H1 (cell line): ENCODE data around the gene PIK3R4. TPM values are rescaled to one million over a fixed set of nuclear protein-coding genes. Genes with fewer than 3 reads are reported as not detected.

Experiments
- CTCF ChIA-PET: fragments of 300-600 bp; sonication (Branson Sonifier 250); formaldehyde crosslinking; loops from one replicate; lab custom pipeline; 2021; ENCODE audit not compliant: partially characterized antibody; lab: Charles Lee
- POLR2A ChIA-PET: fragments of 300-600 bp; sonication (Branson Sonifier 250); formaldehyde crosslinking; loops from one replicate; lab custom pipeline; 2021; ENCODE audit warnings: inconsistent platforms; ENCODE audit not compliant: partially characterized antibody; lab: Charles Lee
- DNase-seq, 2 experiments: peaks; one replicate each; pipeline versions ENCODE4 v3.0.0 to v3.0.0-alpha.2; 2010 to 2022; ENCODE audit warnings: low spot score in 2 of 2, low read depth in 1 of 2, mixed read lengths in 1 of 2
- FAIRE-seq: peaks from 2 replicates; lab custom pipeline; 2011; peaks lifted over from hg19 to GRCh38; lab: Jason Lieb, UNC
- H2AFZ ChIP-seq: 2 replicates; pipeline ENCODE4 v1.8.1; 2012; ENCODE audit warnings: low read length, inconsistent platforms
- H2AK5ac ChIP-seq: 2 replicates; pipeline ENCODE4 v1.6.1; 2013; ENCODE audit warnings: low read depth, low read length
- H2BK120ac ChIP-seq: replicated peaks from 2 replicates; pipeline ENCODE3; 2013; ENCODE audit warnings: low read depth, low read length, inconsistent platforms
- H2BK12ac ChIP-seq: 2 replicates; pipeline ENCODE4 v1.6.1; 2013; ENCODE audit warnings: low read depth, low read length
- H2BK15ac ChIP-seq: 2 replicates; pipeline ENCODE4 v1.6.1; 2013; ENCODE audit warnings: low read length
- H2BK20ac ChIP-seq: 2 replicates; pipeline ENCODE4 v1.6.1; 2013; ENCODE audit warnings: low read length
- H2BK5ac ChIP-seq: 2 replicates; pipeline ENCODE4 v1.6.1; 2013; ENCODE audit warnings: low read depth, low read length
- H3K14ac ChIP-seq: 2 replicates; pipeline ENCODE4 v1.6.1; 2013; ENCODE audit warnings: inconsistent platforms; ENCODE audit not compliant: insufficient read length
- H3K18ac ChIP-seq: 2 replicates; pipeline ENCODE4 v1.6.1; 2013; ENCODE audit warnings: low read length; ENCODE audit errors: extremely low read depth
- H3K23ac ChIP-seq: 2 replicates; pipeline ENCODE4 v1.6.1; 2013; ENCODE audit warnings: inconsistent platforms; ENCODE audit not compliant: insufficient read length
- H3K23me2 ChIP-seq: 2 replicates; pipeline ENCODE4 v1.6.1; 2013; ENCODE audit warnings: low read depth, low read length
- H3K27ac ChIP-seq: 2 replicates; pipeline ENCODE4 v1.6.1; 2011; ENCODE audit warnings: low read depth, low read length, inconsistent platforms
- H3K27me3 ChIP-seq, 4 experiments: replicated peaks in 1 of 4; 1 replicate in 1 of 4; 2 replicates in 3 of 4; pipeline versions ENCODE4 v1.6.1 to v1.8.1; 2011 to 2013; ENCODE audit warnings: low read length in 3 of 4, mild to moderate bottlenecking in 3 of 4, inconsistent platforms in 2 of 4, mixed read lengths in 2 of 4, moderate library complexity in 1 of 4; ENCODE audit not compliant: control insufficient read depth in 3 of 4, insufficient read depth in 3 of 4; ENCODE audit errors: extremely low read depth in 1 of 4
- H3K36me3 ChIP-seq, 4 experiments: 2 replicates each; pipeline versions ENCODE4 v1.6.1 to v1.8.1; 2011 to 2013; ENCODE audit warnings: mild to moderate bottlenecking in 4 of 4, low read length in 3 of 4, moderate library complexity in 2 of 4, control low read depth in 1 of 4, inconsistent platforms in 1 of 4; ENCODE audit not compliant: insufficient read depth in 4 of 4, control insufficient read depth in 2 of 4
- H3K4ac ChIP-seq: replicated peaks from 2 replicates; pipeline ENCODE3; 2013; ENCODE audit warnings: low read length, low read depth, mixed read lengths, inconsistent platforms; ENCODE audit not compliant: insufficient read length
- H3K4me1 ChIP-seq, 4 experiments: replicated peaks in 1 of 4; 1 replicate in 1 of 4; 2 replicates in 3 of 4; pipeline versions ENCODE4 v1.6.1 to v1.8.1; 2011 to 2013; ENCODE audit warnings: low read length in 3 of 4, inconsistent platforms in 2 of 4, mixed read lengths in 1 of 4; ENCODE audit not compliant: insufficient read depth in 4 of 4, control insufficient read depth in 3 of 4
- H3K4me2 ChIP-seq, 2 experiments: 2 replicates each; pipeline versions ENCODE4 v1.6.1 to v1.8.1; 2011 to 2013; ENCODE audit warnings: low read depth in 2 of 2, low read length in 2 of 2, control low read depth in 1 of 2, inconsistent platforms in 1 of 2, mild to moderate bottlenecking in 1 of 2; ENCODE audit not compliant: insufficient read depth in 1 of 2
- H3K4me3 ChIP-seq, 4 experiments: fragments of 200-600, 300-600 bp in 1 of 4; sonication (generic), shearing (Covaris generic), sonication (Bioruptor Twin) in 1 of 4; 2 replicates each; pipeline versions ENCODE4 v1.5.1 to v1.8.1; 2011 to 2016; ENCODE audit warnings: low read length in 4 of 4, low read depth in 3 of 4, control low read depth in 2 of 4, inconsistent platforms in 2 of 4, mild to moderate bottlenecking in 2 of 4, mixed read lengths in 1 of 4, moderate library complexity in 1 of 4; ENCODE audit not compliant: insufficient read depth in 2 of 4; ENCODE audit errors: extremely low read depth in 1 of 4
- H3K56ac ChIP-seq: replicated peaks from 2 replicates; pipeline ENCODE3; 2013; ENCODE audit warnings: low read depth, mild to moderate bottlenecking, mixed read lengths, low read length, inconsistent platforms; ENCODE audit not compliant: insufficient read length
- H3K79me1 ChIP-seq: 2 replicates; pipeline ENCODE4 v1.6.1; 2013; ENCODE audit warnings: low read depth, low read length, control low read depth
- H3K79me2 ChIP-seq, 2 experiments: 2 replicates each; pipeline versions ENCODE4 v1.6.1 to v1.8.1; 2012 to 2013; ENCODE audit warnings: low read length in 2 of 2, mild to moderate bottlenecking in 2 of 2, inconsistent platforms in 1 of 2; ENCODE audit not compliant: insufficient read depth in 2 of 2, control insufficient read depth in 1 of 2
- H3K9ac ChIP-seq, 4 experiments: replicated peaks in 1 of 4; 1 replicate in 1 of 4; 2 replicates in 3 of 4; pipeline versions ENCODE4 v1.6.1 to v1.8.1; 2011 to 2013; ENCODE audit warnings: low read depth in 3 of 4, low read length in 3 of 4, control low read depth in 2 of 4, mild to moderate bottlenecking in 2 of 4, moderate library complexity in 2 of 4, inconsistent platforms in 1 of 4; ENCODE audit errors: extremely low read depth in 1 of 4
- H3K9me3 ChIP-seq, 2 experiments: 2 replicates each; pipeline versions ENCODE4 v1.6.1 to v1.8.1; 2012 to 2013; ENCODE audit warnings: mild to moderate bottlenecking in 2 of 2, moderate library complexity in 2 of 2, control low read depth in 1 of 2, inconsistent platforms in 1 of 2, low read depth in 1 of 2, low read length in 1 of 2, mixed read lengths in 1 of 2; ENCODE audit not compliant: insufficient read depth in 2 of 2
- H4K20me1 ChIP-seq, 2 experiments: replicated peaks in 1 of 2; 2 replicates each; pipeline versions ENCODE3 to v1.8.1; 2011 to 2013; ENCODE audit warnings: inconsistent platforms in 2 of 2, low read length in 2 of 2, mild to moderate bottlenecking in 1 of 2; ENCODE audit not compliant: insufficient read depth in 2 of 2, control insufficient read depth in 1 of 2
- H4K5ac ChIP-seq: 2 replicates; pipeline ENCODE4 v1.6.1; 2013; ENCODE audit warnings: low read length, low read depth, mixed read lengths, inconsistent platforms; ENCODE audit not compliant: insufficient read length
- H4K8ac ChIP-seq: 2 replicates; pipeline ENCODE4 v1.8.0; 2013; ENCODE audit warnings: mild to moderate bottlenecking, moderate library complexity, low read length, inconsistent platforms; ENCODE audit not compliant: insufficient read depth; ENCODE audit errors: extremely low read depth
- H4K91ac ChIP-seq: replicated peaks from 2 replicates; pipeline ENCODE3; 2013; ENCODE audit warnings: low read length, mixed read lengths, inconsistent platforms; ENCODE audit not compliant: insufficient read length
- BACH1 ChIP-seq: IDR thresholded peaks from 2 replicates; pipeline ENCODE4 v1.6.1; 2012; ENCODE audit warnings: low read length, improper control_type of control experiment
- CTBP2 ChIP-seq: IDR thresholded peaks from 2 replicates; pipeline ENCODE4 v1.7.0; 2011; ENCODE audit warnings: borderline replicate concordance, mild to moderate bottlenecking, moderate library complexity, mixed read lengths, low read length; ENCODE audit not compliant: insufficient read depth, insufficient read length
- HDAC2 ChIP-seq, 2 experiments: fragments of 300-600 bp in 1 of 2; sonication (generic) in 1 of 2; IDR thresholded peaks; 2 replicates each; pipeline ENCODE4 v1.6.1; 2011 to 2012; ENCODE audit warnings: low read depth in 2 of 2, low read length in 2 of 2, mild to moderate bottlenecking in 2 of 2, moderate library complexity in 2 of 2, borderline replicate concordance in 1 of 2, inconsistent platforms in 1 of 2
- SUZ12 ChIP-seq: fragments of 200-600 bp; sonication (generic); IDR thresholded peaks from 2 replicates; pipeline ENCODE4 v1.6.1; 2012; ENCODE audit warnings: mild to moderate bottlenecking, inconsistent platforms, low read length, moderate library complexity, mixed read lengths
- TAF1 ChIP-seq: IDR thresholded peaks from 2 replicates; pipeline ENCODE4 v1.6.1; 2011; ENCODE audit warnings: mild to moderate bottlenecking, low read depth, low read length
- TBP ChIP-seq: IDR thresholded peaks from 2 replicates; pipeline ENCODE4 v1.6.1; 2011; ENCODE audit warnings: low read depth, low read length, improper control_type of control experiment
- WGBS, 2 experiments: shearing (Covaris generic) in 1 of 2; methylation state at CpG; one replicate each; pipeline versions ENCODE4 v1.1.6 to v1.1.7; 2013 to 2015; ENCODE audit warnings: low lambda C conversion rate in 2 of 2, mixed read lengths in 2 of 2, inconsistent platforms in 1 of 2, low coverage in 1 of 2, missing lambda C conversion rate in 1 of 2; ENCODE audit not compliant: insufficient replicate concordance in 2 of 2, insufficient coverage in 1 of 2, insufficient read length in 1 of 2; ENCODE audit errors: extremely low coverage in 1 of 2, missing lambda C conversion rate in 1 of 2; 5-methylcytosine and 5-hydroxymethylcytosine counted together
- polyA plus RNA-seq, 7 experiments: library from polyadenylated mRNA; depleted of rRNA in 3 of 7; stranded (reverse) in 5 of 7; unstranded in 2 of 7; fragments of >200 nt in 5 of 7; fragments of 200-250 nt in 2 of 7; gene quantifications; 1 replicate in 5 of 7; 2 replicates in 1 of 7; 4 replicates in 1 of 7; pipeline versions ENCODE4 v1.2.1 to v1.2.3, GENCODE V29; 2011 to 2013; ENCODE audit warnings: missing spikeins in 2 of 7, mixed read lengths in 2 of 7
- total RNA-seq: library from RNA; stranded (reverse); fragmentation: NEBNext Ultra II Directional; extraction: Animal tissue kit (Norgen Biotek cat#: 25700); gene quantifications from 2 replicates; pipeline ENCODE4 v1.2.1, GENCODE V29; 2021

Gene PIK3R4
- total and polyA plus RNA-seq, 2 of the 8 experiments (the other 6 are each of a cell fraction or from before 2014, with no cell fraction given), result 43.8 to 87.4 TPM

DNA sequence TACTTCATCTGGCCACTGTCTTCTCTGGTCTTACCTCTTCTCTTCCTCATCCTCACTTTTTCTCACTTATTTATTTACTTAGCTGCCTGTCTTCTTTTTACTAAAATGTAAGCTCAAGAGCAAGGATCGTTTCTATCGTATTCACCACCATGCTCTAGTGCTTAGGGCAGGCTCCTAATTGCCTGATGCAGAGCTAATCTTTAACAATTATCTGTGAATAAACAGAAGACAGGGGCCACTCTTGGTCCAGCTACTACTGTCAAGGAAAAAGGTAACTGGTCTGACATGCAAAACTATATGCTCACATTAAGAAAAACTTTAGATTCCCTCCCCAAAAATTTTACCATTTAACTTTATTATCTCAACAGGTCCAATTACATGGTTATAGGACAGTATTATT, 17.5 kb downstream of the PIK3R4 start:
- no peak overlapping the region for H3K14ac ChIP-seq
- no peak overlapping the region for H4K5ac ChIP-seq
- no peak for DNase-seq
- FAIRE-seq, result no peak
- H3K9me3 ChIP-seq, result no peaks in the 10 kb centered on the region
- H3K27me3 ChIP-seq, result no peaks in the 10 kb centered on the region
- H2BK20ac ChIP-seq, result no peak overlapping the region
- H4K20me1 ChIP-seq, result no peaks in the 10 kb centered on the region
- H2BK15ac ChIP-seq, result no peak overlapping the region
- no peak overlapping the region for H3K4me3 ChIP-seq
- no peaks in the 10 kb centered on the region; a peak in 1 of 7 replicates for H3K4me1 ChIP-seq
- CTCF ChIA-PET, result interaction anchor here (1.9 kb wide), 1 partner anchor 164 kb away, joined by 5 read pairs; no protein-coding TSS in a partner anchor
- H3K18ac ChIP-seq, result no peak overlapping the region
- no peak overlapping the region for H3K4me2 ChIP-seq
- H2BK120ac ChIP-seq, result no peak overlapping the region
- H4K8ac ChIP-seq, result no peak overlapping the region
- H4K91ac ChIP-seq, result no peak overlapping the region
- peaks cover 3 to 21% (median 5%) of the 10 kb centered on the region in 4 experiments; a peak in 4 of 8 replicates for H3K36me3 ChIP-seq
- H3K27ac ChIP-seq, result no peak overlapping the region
- H3K23ac ChIP-seq, result no peak overlapping the region
- no peak overlapping the region for H3K9ac ChIP-seq
- H2AFZ ChIP-seq, result no peak overlapping the region
- POLR2A ChIA-PET, result interaction anchor here (0.7 to 1.9 kb wide), 2 partner anchors 164 to 244 kb away, joined by 3 to 4 read pairs; partner anchors contain the start of gene ATP2C1
- H2AK5ac ChIP-seq, result no peak overlapping the region
- 91% methylated on average over 2 of the region's 2 CpGs; no CpG with 5 or more reads in 1 of the 2 experiments for WGBS, 2 experiments
- no peak overlapping the region for H2BK5ac ChIP-seq
- no peaks in the 10 kb centered on the region for H3K23me2 ChIP-seq
- H3K79me2 ChIP-seq, result peaks cover 0 to 5% of the 10 kb centered on the region in 2 experiments; a peak in 2 of 4 replicates
- no peak overlapping the region for H2BK12ac ChIP-seq
- no peak overlapping the region for H3K4ac ChIP-seq
- no peaks in the 10 kb centered on the region for H3K79me1 ChIP-seq
- H3K56ac ChIP-seq, result no peak overlapping the region
- TF ChIP-seq HDAC2 (IDR thresholded peaks at IDR 0.05; ENCODE audit: borderline replicate concordance in 1 of 2, low read depth in 2 of 2, low read length in 2 of 2) (no peak), SUZ12 (no peak), BACH1 (no peak), CTBP2 (no peak), TBP (no peak), TAF1 (no peak)
